GM21723 (cell line): Measurements from ENCODE around the gene NT5C3A.
A peak's percentile ranks its signal among the peaks of the same experiment; 100 is the strongest.
"Not testable (repeated sequence)": the region's sequence is repeated elsewhere in the genome, so short reads cannot be mapped to it uniquely, and the experiment has no call there.

Experiments
- ATAC-seq: cut with Tn5 transposase; IDR thresholded peaks from one replicate; pipeline ENCODE4 v1.9.1; 2021; ENCODE audit warnings: mild to moderate bottlenecking, moderate library complexity; ENCODE audit not compliant: unreplicated experiment

NT5C3A gene

DNA sequence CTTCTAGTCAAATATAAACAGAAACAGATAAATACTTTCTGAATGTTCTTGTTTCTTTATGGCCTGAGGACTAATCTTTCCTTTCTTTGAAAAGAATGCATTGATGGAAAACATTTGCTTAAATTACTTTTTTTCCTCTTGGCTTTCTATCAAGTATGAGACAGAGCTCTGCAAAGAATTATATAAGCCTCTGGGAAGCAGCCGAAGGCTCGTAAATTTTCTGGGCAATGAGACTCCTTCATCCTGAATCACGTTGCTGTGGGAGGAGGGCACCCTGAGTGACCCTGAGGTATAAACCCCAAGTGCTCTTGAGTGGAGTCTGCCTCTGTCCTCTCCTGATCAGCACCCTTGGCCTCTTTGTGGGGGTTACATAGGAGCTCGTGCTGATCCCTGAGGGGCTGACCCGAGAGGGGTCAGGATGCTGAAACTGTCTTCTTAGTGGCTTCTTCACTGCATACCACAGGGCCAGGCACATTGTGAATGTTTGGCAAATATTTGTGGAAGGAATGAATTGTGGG, 71.4 kb downstream of the NT5C3A start:
- not testable (repeated sequence) for ATAC-seq

- ATAC-seq: peak; percentile 80
These were observed 74.4 kb downstream of the NT5C3A start for GRCh38 chr7:32988148-32988547.

DNA sequence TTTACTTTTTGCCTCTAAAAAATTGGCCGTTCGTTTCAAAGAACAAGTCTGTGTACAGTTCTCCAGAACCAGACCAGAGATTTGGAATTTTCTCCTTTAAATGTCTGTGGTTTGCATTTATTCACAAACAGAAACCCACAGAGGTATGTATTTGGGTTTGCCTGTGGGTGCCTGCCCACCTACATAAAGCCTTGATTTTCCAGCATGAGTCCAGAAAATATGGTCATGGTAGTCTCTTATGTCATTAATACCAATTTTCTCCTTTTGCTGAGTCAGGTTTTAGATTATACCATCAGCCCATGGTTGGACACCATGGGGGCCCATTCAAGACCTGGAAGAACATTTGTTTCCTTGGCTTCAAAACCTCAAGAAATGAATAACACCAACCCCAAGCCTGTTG, 82.7 kb downstream of the NT5C3A start:
- ATAC-seq: not testable (repeated sequence)

DNA sequence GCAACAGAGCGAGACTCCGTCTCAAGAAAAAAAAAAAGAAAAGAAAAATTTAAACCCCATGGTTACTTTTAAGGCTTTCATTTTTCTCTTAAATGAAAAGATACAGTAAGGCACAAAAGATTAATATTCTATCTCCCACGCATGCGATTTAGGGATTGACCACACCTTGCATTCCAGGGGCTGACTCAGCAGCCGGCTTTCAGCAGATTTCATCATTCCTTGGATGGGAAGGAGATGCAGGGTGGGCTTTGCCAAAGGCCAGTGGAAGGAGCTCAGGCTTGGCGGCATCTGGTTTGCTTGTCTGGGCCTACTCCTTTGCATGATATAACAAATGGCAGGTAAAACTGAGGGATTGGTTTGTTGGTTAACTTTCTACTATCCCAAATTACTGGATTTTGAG, 83.3 kb downstream of the NT5C3A start:
- ATAC-seq: not testable (repeated sequence)

DNA sequence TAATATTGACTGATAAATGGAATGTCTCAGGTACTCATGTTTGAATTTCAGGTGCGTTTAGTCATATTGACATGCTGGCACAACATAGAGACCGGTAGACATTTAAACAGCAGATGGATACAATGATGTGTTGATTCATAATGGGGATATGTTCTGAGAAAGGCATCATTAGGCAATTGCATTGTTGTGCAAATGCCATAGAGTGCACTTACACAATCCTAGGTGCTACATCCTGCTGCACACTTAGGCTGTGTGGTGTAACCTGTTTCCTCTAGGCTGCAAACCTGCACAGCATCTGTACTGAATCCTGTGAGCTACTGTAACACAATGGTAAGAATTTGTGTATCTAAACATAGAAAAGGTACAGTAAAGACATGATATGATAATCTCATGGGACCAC, 85.4 kb downstream of the NT5C3A start:
- ATAC-seq: not testable (repeated sequence)

DNA sequence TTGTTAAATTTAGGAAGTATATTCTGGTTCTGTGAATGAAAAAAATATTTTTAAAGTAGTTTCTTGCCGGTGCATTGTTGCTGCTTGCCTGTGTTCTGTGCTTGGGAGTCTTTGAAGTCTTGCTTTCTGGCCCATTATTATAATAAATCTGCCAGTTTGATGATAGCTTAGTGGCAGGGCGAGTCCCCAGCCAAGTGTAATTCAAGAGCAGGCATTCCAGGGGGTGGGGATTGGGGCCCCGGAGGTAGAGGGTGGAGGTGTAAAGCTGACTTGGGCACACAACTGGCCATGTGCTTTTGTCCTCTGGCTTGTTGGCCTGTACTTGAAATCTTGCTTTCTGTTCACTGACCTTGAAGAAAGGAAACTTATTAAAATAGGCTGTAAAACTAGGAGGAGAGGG, 90.6 kb downstream of the NT5C3A start:
- ATAC-seq: not testable (repeated sequence)

GRCh38 chr7:32967268-32967582, 95.4 kb downstream of the NT5C3A start:
- ATAC-seq: not testable (repeated sequence)

GRCh38 chr7:32966489-32967267, 95.9 kb downstream of the NT5C3A start:
- ATAC-seq: not testable (repeated sequence)

- ATAC-seq: peak; percentile 97
These were observed 98.0 kb downstream of the NT5C3A start for GRCh38 chr7:32964461-32965159.
